Heart left ventricle (tissue), 13 donors: ENCODE measurements around the gene PLCH1.

ENCODE experiments used
- CTCF ChIP-seq, 12 donors: fragments of 200-600 bp; sonication (generic) in 4 of 12; IDR thresholded peaks; one replicate each; pipeline versions ENCODE4 v1.5.0 to v1.8.0; 2018 to 2022; ENCODE audit warnings: antibody characterized with exemption in 12 of 12, mild to moderate bottlenecking in 5 of 12
- POLR2A ChIP-seq, 2 donors: fragments of 450-650 bp; IDR thresholded peaks; one replicate each; pipeline ENCODE4 v1.6.1; 2017; ENCODE audit warnings: antibody characterized with exemption in 2 of 2, mild to moderate bottlenecking in 2 of 2, moderate library complexity in 2 of 2
- donor health status: ischemic (EF 13 %, LVEDD 7.1; RV severe dilation, severe dysfunction).
- donor health status: DM: no; HTN: yes; CAD: no.
- donor health status: DM: no; HTN: no; CAD: no.
- donor health status: ischemic (EF 25% LVEDD 6.9; RV normal size, moderate dysfunction).
- donor health status: ischemic (EF 25% LVEDD 5.7; RV mildly dilated, moderate dysfunction).
- donor health status: ischemic (EF 35%, LVEDD 5.7; RV mildly dilated, moderate dysfunction).
- donor health status: nonischemic (EF 11% LVEDD 7.7; RV severe dilation, severe dysfunction).
- donor health status: DM: yes; HTN: yes; CAD: no.
- donor health status: PGD.
- donor health status: ischemic (EF 29% LVEDD 5.4; RV normal size, mild dysfunction).
- donor health status: nonischemic (EF 23%, LVEDD 6.1; RV moderate dilation, normal function).

- TF ChIP-seq CTCF (IDR thresholded peaks at IDR 0.05) (no peak), POLR2A (IDR thresholded peaks at IDR 0.05) (no peak)
These were observed 289.1 kb downstream of the PLCH1 start for GRCh38 chr3:155455765-155456164.
